DOHH2 (cell line): ENCODE data around the gene TBC1D2.

Experiments used
- CTCF ChIP-seq: fragments of 200-600 bp; sonication (generic); IDR thresholded peaks from one replicate; pipeline ENCODE4 v1.5.1; 2014; ENCODE audit warnings: antibody characterized with exemption, mild to moderate bottlenecking, low read depth, low read length; ENCODE audit not compliant: poor library complexity, severe bottlenecking
- EZH2phosphoT487 ChIP-seq: fragments of 200-600 bp; sonication (generic); IDR thresholded peaks from 2 replicates; pipeline ENCODE4 v1.6.1; 2017; ENCODE audit warnings: borderline replicate concordance, mild to moderate bottlenecking, antibody characterized with exemption, low read length, moderate library complexity, mixed read lengths

- TF ChIP-seq CTCF: no peak
- TF ChIP-seq EZH2phosphoT487: no peak
Measured at GRCh38 chr9:98302150-98302549, 46.7 kb upstream of the TBC1D2 start.
